Measurements from ENCODE around the gene PF4V1.

DNA sequence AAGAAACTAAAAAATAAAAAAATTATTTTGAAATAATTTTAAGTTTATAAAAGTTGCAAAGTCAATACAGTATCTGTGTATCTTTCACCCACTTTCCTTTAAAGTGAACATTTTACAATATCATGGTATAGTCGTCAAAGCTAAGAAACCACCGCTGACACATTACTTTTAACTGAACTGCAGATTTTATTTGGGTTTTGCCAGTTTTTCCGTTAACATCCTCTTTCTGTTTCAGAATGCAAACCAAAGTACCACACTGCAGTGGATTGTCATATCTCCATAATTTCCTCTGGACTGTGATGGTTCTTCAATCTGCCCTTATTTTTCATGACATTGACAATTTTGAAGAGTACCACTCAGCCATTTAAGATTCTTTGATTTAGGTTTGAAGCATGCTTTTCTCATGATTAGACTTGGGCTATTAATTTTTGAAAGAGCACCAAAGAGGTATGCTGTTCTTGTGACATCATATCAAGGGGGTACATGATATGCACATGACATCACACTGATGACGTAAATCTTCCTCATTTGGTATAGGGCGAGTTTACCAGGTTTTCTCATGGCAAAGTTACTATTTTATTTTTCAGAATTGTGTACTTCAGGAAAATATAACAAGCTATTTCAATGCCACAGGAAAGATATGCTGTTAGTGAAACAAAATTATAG is 12.5 kb downstream of the PF4V1 start:
- TF ChIP-seq, protein P1, sequence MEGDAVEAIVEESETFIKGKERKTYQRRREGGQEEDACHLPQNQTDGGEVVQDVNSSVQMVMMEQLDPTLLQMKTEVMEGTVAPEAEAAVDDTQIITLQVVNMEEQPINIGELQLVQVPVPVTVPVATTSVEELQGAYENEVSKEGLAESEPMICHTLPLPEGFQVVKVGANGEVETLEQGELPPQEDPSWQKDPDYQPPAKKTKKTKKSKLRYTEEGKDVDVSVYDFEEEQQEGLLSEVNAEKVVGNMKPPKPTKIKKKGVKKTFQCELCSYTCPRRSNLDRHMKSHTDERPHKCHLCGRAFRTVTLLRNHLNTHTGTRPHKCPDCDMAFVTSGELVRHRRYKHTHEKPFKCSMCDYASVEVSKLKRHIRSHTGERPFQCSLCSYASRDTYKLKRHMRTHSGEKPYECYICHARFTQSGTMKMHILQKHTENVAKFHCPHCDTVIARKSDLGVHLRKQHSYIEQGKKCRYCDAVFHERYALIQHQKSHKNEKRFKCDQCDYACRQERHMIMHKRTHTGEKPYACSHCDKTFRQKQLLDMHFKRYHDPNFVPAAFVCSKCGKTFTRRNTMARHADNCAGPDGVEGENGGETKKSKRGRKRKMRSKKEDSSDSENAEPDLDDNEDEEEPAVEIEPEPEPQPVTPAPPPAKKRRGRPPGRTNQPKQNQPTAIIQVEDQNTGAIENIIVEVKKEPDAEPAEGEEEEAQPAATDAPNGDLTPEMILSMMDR (tag by site-specific recombination; IDR thresholded peaks at IDR 0.05), result no peak
- no peak for TF ChIP-seq ZNF48 (tag by site-specific recombination; IDR thresholded peaks at IDR 0.05)
